Suppressor macrophage treated with lipopolysaccharide for 1 hour (primary cell): ENCODE data around the gene SRGAP2B.
A peak's percentile ranks its signal among the peaks of the same experiment; 100 is the strongest.
"Not testable (repeated sequence)": the region's sequence is repeated elsewhere in the genome, so short reads cannot be mapped to it uniquely, and the experiment has no call there.

ENCODE experiments used
- DNase-seq, 3 donors: peaks; one replicate each; pipeline ENCODE4 v3.0.0-alpha.2; 2020 to 2022

Gene SRGAP2B

DNA sequence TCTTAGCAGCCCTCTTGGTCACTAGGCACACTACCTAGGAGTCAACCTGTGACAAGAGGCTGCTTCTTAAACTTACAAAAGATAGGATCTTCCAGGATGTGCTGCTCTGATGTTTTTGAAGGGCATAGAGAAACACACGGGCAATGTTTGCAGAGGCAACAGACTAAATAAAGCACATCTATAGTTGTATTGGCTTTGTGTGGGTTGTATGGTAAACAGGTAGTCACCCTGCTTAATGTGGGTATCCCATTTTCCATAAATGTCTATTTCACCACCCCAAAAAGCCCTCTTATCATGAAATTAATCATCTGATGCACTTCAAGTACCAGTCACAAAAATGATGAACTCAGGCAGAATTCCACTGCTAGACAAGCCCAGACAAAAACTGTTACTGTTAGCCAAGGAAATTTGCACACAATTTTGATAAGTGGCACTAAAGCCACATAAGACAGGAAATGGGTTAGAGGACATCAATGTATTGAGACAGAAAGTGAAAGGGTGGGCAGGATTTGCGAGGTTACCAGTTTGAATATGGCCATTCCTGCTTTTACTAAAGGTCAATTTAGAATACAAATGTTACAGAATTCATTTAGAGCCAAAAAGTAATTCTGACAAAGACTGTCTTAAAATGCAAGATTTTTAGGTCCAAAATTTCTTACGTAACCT, 205.5 kb downstream of the SRGAP2B start:
- not testable (repeated sequence) for DNase-seq

DNA sequence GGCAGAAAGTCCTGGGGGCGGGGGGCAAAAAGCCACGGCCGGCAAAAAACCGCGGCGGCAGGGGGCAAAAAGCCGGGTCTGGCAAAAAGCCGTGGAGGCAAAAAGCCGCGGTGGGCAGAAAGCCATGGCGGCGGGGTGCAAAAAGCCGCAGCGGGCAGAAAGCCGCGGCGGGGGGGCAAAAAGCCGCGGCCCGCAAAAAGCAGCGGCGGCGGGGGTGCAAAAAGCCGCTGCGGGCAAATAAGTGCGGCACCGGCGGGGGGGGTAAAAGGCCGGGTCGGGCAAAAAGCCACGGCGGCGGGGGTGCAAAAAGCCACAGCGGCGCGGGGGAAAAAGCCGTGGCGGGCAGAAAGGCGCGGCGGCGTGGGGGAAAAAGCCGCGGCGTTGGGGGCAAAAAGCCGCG, 212.1 kb downstream of the SRGAP2B start:
- DNase-seq = peak; percentile 17 to 47 (median 34)

DNA sequence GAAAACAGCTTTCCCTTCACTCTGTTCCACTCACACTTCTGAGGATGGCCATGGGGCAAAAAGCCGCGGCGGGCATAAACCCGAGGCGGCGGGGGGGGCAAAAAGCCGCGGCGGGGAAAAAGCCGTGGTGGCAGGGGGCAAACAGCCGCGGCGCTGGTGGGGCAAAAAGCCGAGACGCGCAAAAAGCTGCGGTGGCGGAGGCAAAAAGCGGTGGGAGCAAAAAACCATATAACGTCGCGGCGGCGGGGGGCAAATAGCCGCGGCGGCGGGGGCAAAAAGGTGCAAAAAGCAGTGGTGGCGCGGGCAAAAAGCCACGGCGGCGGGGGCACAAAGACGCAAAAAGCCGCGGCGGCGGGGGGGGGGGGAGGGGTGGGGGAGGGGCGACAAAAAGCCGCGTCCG, 212.8 kb downstream of the SRGAP2B start:
- DNase-seq = not testable (repeated sequence)

DNA sequence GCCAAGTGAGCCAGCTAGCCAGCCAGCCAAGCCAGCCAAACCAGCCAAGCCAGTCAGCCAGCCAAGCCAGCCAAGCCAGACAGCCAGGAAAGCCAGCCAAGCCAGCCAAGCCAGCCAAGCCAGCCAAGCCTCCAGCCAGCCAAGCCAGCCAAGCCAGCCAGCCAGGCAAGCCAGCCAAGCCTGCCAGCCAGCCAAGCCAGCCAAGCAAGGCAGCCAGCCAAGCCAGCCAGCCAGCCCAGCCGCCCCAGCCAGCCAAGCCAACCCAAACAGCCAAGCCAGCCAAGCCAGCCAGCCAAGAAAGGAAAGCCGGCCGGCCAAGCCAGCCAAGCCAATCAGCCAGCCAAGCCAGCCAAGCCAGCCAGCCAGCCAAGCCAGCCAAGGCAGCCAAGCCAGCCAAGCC, 236.5 kb downstream of the SRGAP2B start:
- DNase-seq = not testable (repeated sequence)
